GM12878 (cell line): ENCODE results near the gene CCR5. TPM values are rescaled to one million over a fixed set of nuclear protein-coding genes. Genes with fewer than 3 reads are reported as not detected.

ENCODE experiments used
- ATF2 ChIP-seq: IDR thresholded peaks from 2 replicates; pipeline ENCODE4 v1.6.1; 2012; ENCODE audit warnings: low read length, inconsistent platforms
- BCLAF1 ChIP-seq: fragments of 450-650 bp; IDR thresholded peaks from 2 replicates; pipeline ENCODE4 v1.6.1; 2017; ENCODE audit warnings: antibody characterized with exemption, mild to moderate bottlenecking, moderate library complexity
- CBX5 ChIP-seq: sonication (generic); IDR thresholded peaks from 2 replicates; pipeline ENCODE4 v1.6.1; 2016; ENCODE audit warnings: low read depth, moderate library complexity, mild to moderate bottlenecking, inconsistent platforms
- DPF2 ChIP-seq: fragments of 450-650 bp; IDR thresholded peaks from 2 replicates; pipeline ENCODE4 v1.6.1; 2017; ENCODE audit warnings: mild to moderate bottlenecking
- E2F4 ChIP-seq: IDR thresholded peaks from 2 replicates; pipeline ENCODE4 v1.6.1; 2012; ENCODE audit warnings: low read depth, low read length, improper control_type of control experiment
- FOS ChIP-seq: IDR thresholded peaks from 3 replicates; pipeline ENCODE4 v1.6.1; 2011; ENCODE audit warnings: borderline replicate concordance; ENCODE audit not compliant: insufficient read length; ENCODE audit errors: extremely low read depth
- KLF5 ChIP-seq: fragments of 450-650 bp; IDR thresholded peaks from 2 replicates; pipeline ENCODE4 v1.6.1; 2014; ENCODE audit warnings: mild to moderate bottlenecking; ENCODE audit not compliant: partially characterized antibody
- MAX ChIP-seq: IDR thresholded peaks from 2 replicates; pipeline ENCODE4 v1.6.1; 2012; ENCODE audit warnings: low read depth, low read length, improper control_type of control experiment
- NR2F1 ChIP-seq: fragments of 450-650 bp; conservative IDR thresholded peaks from 2 replicates; pipeline ENCODE4 v1.6.1; 2017; ENCODE audit warnings: mild to moderate bottlenecking
- PRDM15 ChIP-seq: fragments of 450-650 bp; formaldehyde crosslinking; IDR thresholded peaks from 2 replicates; pipeline ENCODE4 v1.4.0; 2020; ENCODE audit warnings: mild to moderate bottlenecking, moderate library complexity
- RB1 ChIP-seq: fragments of 450-650 bp; formaldehyde crosslinking; IDR thresholded peaks from 2 replicates; pipeline ENCODE4 v1.6.1; 2017; ENCODE audit warnings: mild to moderate bottlenecking, borderline replicate concordance
- RUNX3 ChIP-seq: IDR thresholded peaks from 2 replicates; pipeline ENCODE4 v1.6.1; 2012; ENCODE audit warnings: low read length, inconsistent platforms
- SMC3 ChIP-seq: IDR thresholded peaks from 2 replicates; pipeline ENCODE4 v1.6.1; 2011; ENCODE audit warnings: low read length, improper control_type of control experiment, borderline replicate concordance
- TAF1 ChIP-seq: IDR thresholded peaks from 2 replicates; pipeline ENCODE4 v1.6.1; 2011; ENCODE audit warnings: mild to moderate bottlenecking, low read depth, low read length, borderline replicate concordance
- USF2 ChIP-seq: IDR thresholded peaks from 2 replicates; pipeline ENCODE4 v1.6.1; 2011; ENCODE audit warnings: low read depth, low read length, improper control_type of control experiment, borderline replicate concordance
- YY1 ChIP-seq: IDR thresholded peaks from 2 replicates; pipeline ENCODE4 v1.6.1; 2011; ENCODE audit warnings: low read depth, mild to moderate bottlenecking, low read length
- ZNF207 ChIP-seq: fragments of 450-650 bp; IDR thresholded peaks from 2 replicates; pipeline ENCODE4 v1.6.1; 2014; ENCODE audit warnings: antibody characterized with exemption, mild to moderate bottlenecking, borderline replicate concordance
- polyA plus RNA-seq, 11 experiments: library from polyadenylated mRNA; depleted of rRNA in 4 of 11; unstranded in 6 of 11; stranded (reverse) in 5 of 11; fragments of >200 nt; fragmentation: Nextera tagmentation in 4 of 11; fragmentation: Illumina TruSeq in 1 of 11; extraction: Ambion mirVana in 4 of 11; extraction: Trizol in 1 of 11; gene quantifications; 1 replicate in 1 of 11; 2 replicates in 10 of 11; pipeline versions ENCODE4 v1.2.1 to v1.2.3, GENCODE V29; 2011 to 2016; ENCODE audit warnings: inconsistent platforms in 2 of 11, missing spikeins in 2 of 11, low read depth in 1 of 11
- total RNA-seq, 4 experiments: library from RNA; depleted of rRNA in 3 of 4; stranded (reverse); fragments of >200 nt in 3 of 4; fragmentation: Illumina TruSeq in 1 of 4; extraction: Trizol in 1 of 4; gene quantifications; 2 replicates each; pipeline versions ENCODE4 v1.2.1 to v1.2.3, GENCODE V29; 2013 to 2021

CCR5 gene
- total and polyA plus RNA-seq, 10 of the 15 experiments (the other 5 are each of a cell fraction or from before 2014, with no cell fraction given), result 0.17 to 1.6 (median 0.82) TPM; not detected in 1

GRCh38 chr3:46378426-46378942, 7.7 kb downstream of the CCR5 start (continued):
- TF ChIP-seq ZNF207 (no peak), ATF2 (no peak), KLF5 (no peak), E2F4 (no peak), USF2 (no peak), DPF2 (no peak), TAF1 (no peak), YY1 (peak; percentile 58; the same call in 1 of the 2 replicates), NR2F1 (no peak), SMC3 (peak; percentile 73), FOS (no peak), BCLAF1 (no peak), PRDM15 (CRISPR knock-in tag) (no peak), RUNX3 (no peak), CBX5 (no peak), RB1 (peak; percentile 23; the same call in 1 of the 2 replicates), MAX (no peak)
